NT2/D1 (cell line): Measurements from ENCODE around the gene TSPAN5.

Experiments
- YY1 ChIP-seq: IDR thresholded peaks from 2 replicates; pipeline ENCODE4 v1.6.1; 2011; ENCODE audit not compliant: insufficient read length, insufficient read depth
- ZNF274 ChIP-seq: IDR thresholded peaks from 2 replicates; pipeline ENCODE4 v1.6.1; 2011; ENCODE audit warnings: mild to moderate bottlenecking, low read depth, low read length

- TF ChIP-seq ZNF274 = no peak
- TF ChIP-seq YY1 = no peak
Measured at GRCh38 chr4:98638661-98639060, 19.8 kb downstream of the TSPAN5 start.
